A549 treated with GW870086 at 1 μM for 4 hours (cell line): ENCODE data around the gene RNLS. TPM values are rescaled to one million over a fixed set of nuclear protein-coding genes. Genes with fewer than 3 reads are reported as not detected.

Experiments
- total RNA-seq: library from RNA; stranded (reverse); fragments of 200-300 nt; extraction: Qiagen RNA extraction; gene quantifications from 5 replicates; pipeline ENCODE4 v1.2.3, GENCODE V29; 2022; ENCODE audit warnings: low read depth

RNLS gene
- total RNA-seq, result 7.0 to 10.4 TPM (median 8.3 TPM) in 5 replicates

DNA sequence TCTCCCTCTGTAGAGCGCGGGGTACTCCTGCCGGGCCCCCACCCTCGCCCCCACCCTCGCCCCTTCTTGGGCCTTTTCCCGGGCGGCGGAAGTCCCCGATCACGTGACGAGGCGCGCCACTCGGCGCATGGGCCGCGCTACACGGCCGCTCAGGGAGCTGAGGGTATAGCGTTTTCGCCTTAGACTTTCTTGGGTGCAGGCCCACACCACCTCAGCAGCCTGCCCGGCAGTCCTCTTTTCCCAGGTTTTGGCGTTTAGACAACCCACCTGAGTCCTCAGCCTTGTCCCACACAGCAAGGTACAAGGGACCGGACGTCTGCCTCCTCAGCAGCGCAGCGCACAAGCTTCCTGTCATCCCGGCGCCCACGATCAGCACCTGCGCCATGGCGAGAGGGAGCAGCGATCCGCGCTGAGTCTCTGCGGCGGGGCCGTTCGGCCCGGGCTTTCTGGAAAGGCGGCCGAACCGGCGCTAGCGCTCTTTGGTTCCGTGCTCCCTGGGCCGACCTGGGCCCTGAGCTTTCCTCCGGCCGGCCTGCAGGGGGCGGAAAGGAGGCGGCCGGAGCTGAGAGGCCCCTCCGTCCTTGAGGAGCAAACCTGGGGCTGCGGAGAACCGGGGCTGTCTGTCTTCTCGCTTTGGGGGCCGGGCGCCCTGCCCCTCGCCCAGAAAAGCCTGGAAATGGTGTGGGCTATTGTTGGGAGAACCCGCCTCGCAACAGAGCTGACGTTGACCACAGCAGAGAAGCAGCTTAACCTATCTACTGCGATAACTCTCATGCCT, at the start of gene RNLS:
RNLS (minus strand) TSS at position 513 of the 778 bp plus-strand sequence.

DNA sequence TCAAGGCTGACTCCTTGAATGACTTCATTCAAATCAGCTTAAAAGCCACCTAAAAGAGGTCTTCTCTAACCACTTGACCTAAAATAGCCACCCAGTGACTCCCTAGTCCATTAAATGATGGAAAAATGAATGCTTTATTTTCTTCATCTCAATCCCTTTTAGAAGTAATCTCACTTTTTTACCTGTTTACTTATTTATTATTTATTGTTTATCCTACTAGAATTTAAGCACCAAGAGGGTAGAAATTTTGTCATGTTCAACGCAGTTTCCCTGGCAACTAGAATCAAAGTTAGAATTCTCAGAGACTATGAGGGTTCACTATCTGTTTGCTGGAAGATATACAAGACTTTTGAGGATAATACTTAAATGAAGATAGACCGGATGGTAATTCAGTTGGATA, 3.3 kb upstream of the RNLS start, which contains the start of gene LIPJ:
LIPJ (plus strand) TSS at position 301 of the 400 bp plus-strand sequence. CDS start 3,926 bp downstream, outside the sequence.

Other genes with a start within 250 kb of the RNLS start
- gene LIPJ, start 3.4 kb upstream of the RNLS start, total RNA-seq, result not detected in 5 replicates
- not detected in 5 replicates for gene LIPF, start 81.1 kb upstream of the RNLS start, total RNA-seq
- gene LIPK, start 122.9 kb upstream of the RNLS start, total RNA-seq, result not detected in 5 replicates
- not detected in 5 replicates for gene LIPN, start 176.7 kb upstream of the RNLS start, total RNA-seq
- gene LIPM, start 219.4 kb upstream of the RNLS start, total RNA-seq, result not detected in 5 replicates